Natural killer cell (primary cell): ENCODE data around the gene WDR4. TPM values are rescaled to one million over a fixed set of nuclear protein-coding genes. Genes with fewer than 3 reads are reported as not detected.
A peak's percentile ranks its signal among the peaks of the same experiment; 100 is the strongest.
"Not testable (repeated sequence)": the region's sequence is repeated elsewhere in the genome, so short reads cannot be mapped to it uniquely, and the experiment has no call there.

ENCODE experiments used
- ATAC-seq, 3 donors: fragments of 150-1000 bp in 2 of 3; fragments of 200-7000 bp in 1 of 3; cut with Tn5 transposase; 1 replicate in 1 of 3; 2 replicates in 2 of 3; pipeline ENCODE4 v1.10.0; 2021; ENCODE audit warnings: mild to moderate bottlenecking in 2 of 3, moderate library complexity in 2 of 3
- DNase-seq, 2 donors: peaks; one replicate each; pipeline versions ENCODE4 v3.0.0 to v3.0.0-alpha.2; 2013 to 2021; ENCODE audit warnings: mixed read lengths in 1 of 2
- H3K27ac ChIP-seq: one replicate; pipeline ENCODE4 v1.5.1; 2013; ENCODE audit warnings: mild to moderate bottlenecking, low read length
- H3K27me3 ChIP-seq: one replicate; pipeline ENCODE4 v1.6.1; 2013; ENCODE audit warnings: low read length; ENCODE audit not compliant: control insufficient read depth, insufficient read depth
- H3K36me3 ChIP-seq: one replicate; pipeline ENCODE4 v1.6.1; 2013; ENCODE audit warnings: low read length; ENCODE audit not compliant: control insufficient read depth, insufficient read depth
- H3K4me1 ChIP-seq: one replicate; pipeline ENCODE4 v1.6.1; 2013; ENCODE audit warnings: low read length; ENCODE audit not compliant: control insufficient read depth, insufficient read depth
- H3K4me3 ChIP-seq: one replicate; pipeline ENCODE4 v1.5.1; 2013; ENCODE audit warnings: low read length
- H3K9me3 ChIP-seq: one replicate; pipeline ENCODE4 v1.6.1; 2013; ENCODE audit warnings: low read length; ENCODE audit not compliant: control insufficient read depth, insufficient read depth
- H3K27ac Mint-ChIP-seq, 2 donors: one replicate each; pipeline ENCODE4 v1.8.0; 2022; ENCODE audit warnings: mild to moderate bottlenecking in 2 of 2, mixed read lengths in 2 of 2, moderate library complexity in 1 of 2
- H3K27me3 Mint-ChIP-seq, 2 donors: one replicate each; pipeline ENCODE4 v1.8.0; 2022; ENCODE audit warnings: low read depth in 2 of 2, mixed read lengths in 2 of 2
- H3K36me3 Mint-ChIP-seq: one replicate; pipeline ENCODE4 v1.8.0; 2022; ENCODE audit warnings: mixed read lengths
- H3K4me1 Mint-ChIP-seq, 2 donors: one replicate each; pipeline ENCODE4 v1.8.0; 2022; ENCODE audit warnings: mixed read lengths in 2 of 2
- H3K4me3 Mint-ChIP-seq: one replicate; pipeline ENCODE4 v1.8.0; 2022; ENCODE audit warnings: mild to moderate bottlenecking, moderate library complexity, mixed read lengths
- H3K9me3 Mint-ChIP-seq, 2 donors: one replicate each; pipeline ENCODE4 v1.8.0; 2022; ENCODE audit warnings: mixed read lengths in 2 of 2
- CTCF ChIP-seq: fragments of 200-600 bp; IDR thresholded peaks from one replicate; pipeline ENCODE4 v1.8.0; 2022; ENCODE audit warnings: antibody characterized with exemption
- WGBS: methylation state at CpG from one replicate; pipeline ENCODE4 v1.1.7; 2013; ENCODE audit warnings: missing lambda C conversion rate; ENCODE audit not compliant: insufficient coverage; 5-methylcytosine and 5-hydroxymethylcytosine counted together
- intact Hi-C: fragments of 100-400 bp; cut with micrococcal nuclease; formaldehyde crosslinking; loops from one replicate; pipeline ENCODE4 v1.14.2; 2022
- total RNA-seq, 4 donors: library from RNA; stranded (reverse); fragments of 120-200 nt in 1 of 4; gene quantifications; one replicate each; pipeline versions ENCODE4 v1.2.3 to v1.2.4, GENCODE V29; 2013 to 2022

Gene WDR4
- total RNA-seq, 3 donors from 2014 or later (not counting 1 experiment from before 2014, with no cell fraction given) = 11.1 to 15.5 (median 14.0) TPM

GRCh38 chr21:42845296-42845965 is 33.9 kb downstream of the WDR4 start:
- Histone ChIP-seq H3K27ac (no peak overlapping the region), H3K27me3 (no peaks in the 10 kb centered on the region), H3K9me3 (no peaks in the 10 kb centered on the region), H3K4me1 (no peaks in the 10 kb centered on the region), H3K4me3 (no peak overlapping the region), H3K36me3 (peaks cover 45% of the 10 kb centered on the region)
- DNase-seq (no peak), ATAC-seq (no peak)
- no peak for TF ChIP-seq CTCF
- H3K27me3 Mint-ChIP-seq = no peaks in the 10 kb centered on the region
- H3K9me3 Mint-ChIP-seq = no peaks in the 10 kb centered on the region
- H3K4me1 Mint-ChIP-seq = no peaks in the 10 kb centered on the region
- no peak overlapping the region for H3K4me3 Mint-ChIP-seq
- 87% methylated on average over 20 of the region's 21 CpGs for WGBS
- H3K36me3 Mint-ChIP-seq = peaks cover 7% of the 10 kb centered on the region
- intact Hi-C loops = no loop called here
- H3K27ac Mint-ChIP-seq = no peak overlapping the region

- Histone ChIP-seq H3K4me1 (no peaks in the 10 kb centered on the region), H3K27me3 (no peaks in the 10 kb centered on the region), H3K36me3 (peaks cover 44% of the 10 kb centered on the region), H3K4me3 (no peak overlapping the region), H3K27ac (no peak overlapping the region), H3K9me3 (no peaks in the 10 kb centered on the region)
- Mint-ChIP-seq H3K36me3 (peaks cover 7% of the 10 kb centered on the region), H3K9me3 (no peaks in the 10 kb centered on the region), H3K27me3 (no peaks in the 10 kb centered on the region), H3K4me1 (peaks cover 0 to under 1% of the 10 kb centered on the region in 2 donors), H3K4me3 (no peak overlapping the region), H3K27ac (no peak overlapping the region)
- no peak for DNase-seq
- ATAC-seq = no peak
- WGBS = 97% methylated on average over 20 of the region's 22 CpGs
- no peak for TF ChIP-seq CTCF
- intact Hi-C loops = no loop called here
These were observed 34.8 kb downstream of the WDR4 start for GRCh38 chr21:42844411-42845113.

GRCh38 chr21:42843056-42843455 is 36.3 kb downstream of the WDR4 start:
- H3K4me3 Mint-ChIP-seq = no peak overlapping the region
- H3K4me1 Mint-ChIP-seq = peaks cover 0 to 7% of the 10 kb centered on the region in 2 donors
- H3K9me3 ChIP-seq = no peaks in the 10 kb centered on the region
- H3K27me3 Mint-ChIP-seq = no peaks in the 10 kb centered on the region
- H3K27ac ChIP-seq = no peak overlapping the region
- no peak overlapping the region for H3K27ac Mint-ChIP-seq
- no peak for TF ChIP-seq CTCF
- WGBS = 96% methylated on average over 14 of the region's 14 CpGs
- H3K4me3 ChIP-seq = no peak overlapping the region
- no peaks in the 10 kb centered on the region for H3K36me3 Mint-ChIP-seq
- H3K4me1 ChIP-seq = no peaks in the 10 kb centered on the region
- no peaks in the 10 kb centered on the region for H3K9me3 Mint-ChIP-seq
- DNase-seq = no peak
- peaks cover 44% of the 10 kb centered on the region for H3K36me3 ChIP-seq
- ATAC-seq = no peak
- H3K27me3 ChIP-seq = no peaks in the 10 kb centered on the region
- intact Hi-C loops = no loop called here

- H3K36me3 Mint-ChIP-seq, H3K4me1 ChIP-seq, H3K27me3 ChIP-seq, H3K27me3 Mint-ChIP-seq, intact Hi-C loops, H3K27ac Mint-ChIP-seq, H3K4me3 Mint-ChIP-seq, H3K4me1 Mint-ChIP-seq, DNase-seq, H3K9me3 ChIP-seq, H3K9me3 Mint-ChIP-seq, H3K4me3 ChIP-seq, H3K27ac ChIP-seq: not testable (repeated sequence)
- peak in 1 of 3 donors; percentile 31 for ATAC-seq
- peaks cover 44% of the 10 kb centered on the region for H3K36me3 ChIP-seq
- 95% methylated on average over 13 of the region's 22 CpGs for WGBS
These were observed 37.3 kb downstream of the WDR4 start for GRCh38 chr21:42841916-42842655.
